ENCODE results near the gene DNAAF1. TPM values are rescaled to one million over a fixed set of nuclear protein-coding genes. Genes with fewer than 3 reads are reported as not detected.

Gene DNAAF1
- total and polyA plus RNA-seq, 2 experiments from 2014 or later = 0.42 TPM

GRCh38 chr16:84174396-84174795 lies 29.3 kb downstream of the DNAAF1 start:
- Histone ChIP-seq H3F3A (replicated peaks; ENCODE audit: low read depth) (no peaks in the 10 kb centered on the region), H3K4me1 (ENCODE audit: insufficient read depth) (no peaks in the 10 kb centered on the region), H3K79me2 (replicated peaks; ENCODE audit: insufficient read depth) (no peaks in the 10 kb centered on the region), H3K4me2 (no peak overlapping the region), H3K9me2 (ENCODE audit: insufficient read depth) (no peaks in the 10 kb centered on the region), H4K20me1 (replicated peaks; ENCODE audit: insufficient read depth) (no peaks in the 10 kb centered on the region), H3K36me3 (ENCODE audit: insufficient read depth) (no peaks in the 10 kb centered on the region), H3K27me3 (ENCODE audit: insufficient read depth) (no peaks in the 10 kb centered on the region), H3K4me3 (no peak overlapping the region), H3K27ac (ENCODE audit: low read depth) (no peak overlapping the region), H2AFZ (no peak overlapping the region)
- TF ChIP-seq STAT1 (IDR thresholded peaks at IDR 0.05; ENCODE audit: unreplicated experiment) (no peak), EZH2phosphoT487 (IDR thresholded peaks at IDR 0.05; ENCODE audit: unreplicated experiment) (no peak), NANOG (IDR thresholded peaks at IDR 0.05; ENCODE audit: borderline replicate concordance) (no peak), ZNF331 (CRISPR knock-in tag; IDR thresholded peaks at IDR 0.05; ENCODE audit: low read depth) (no peak), JUNB (IDR thresholded peaks at IDR 0.05; ENCODE audit: unreplicated experiment) (no peak), ETS1 (IDR thresholded peaks at IDR 0.05) (no peak), EZH2 (IDR thresholded peaks at IDR 0.05; ENCODE audit: low read depth, unreplicated experiment) (no peak), ZNF114 (CRISPR knock-in tag; IDR thresholded peaks at IDR 0.05) (no peak), CTCF (conservative IDR thresholded peaks at IDR 0.05; ENCODE audit: low read depth in 2 of 2) (no peak), CREB1 (CRISPR knock-in tag; IDR thresholded peaks at IDR 0.05; ENCODE audit: low read depth) (no peak)
- DNase-seq (ENCODE audit: low spot score) (no peak), ATAC-seq (no peak)
- no peak overlapping the region for H3K4me3 Mint-ChIP-seq
- no peaks in the 10 kb centered on the region for H3K4me1 Mint-ChIP-seq
- H3K27ac Mint-ChIP-seq = no peak overlapping the region
- peaks cover 13% of the 10 kb centered on the region; the same call in 2 of the 3 replicates for H3K36me3 Mint-ChIP-seq (ENCODE audit: low read depth)
- H3K27me3 Mint-ChIP-seq (ENCODE audit: insufficient read depth, low read depth, poor library complexity) = peaks cover 12% of the 10 kb centered on the region
- no peaks in the 10 kb centered on the region for H3K9me3 Mint-ChIP-seq

- Mint-ChIP-seq H3K9me3 (no peaks in the 10 kb centered on the region), H3K27me3 (ENCODE audit: insufficient read depth, low read depth, poor library complexity) (peaks cover 12% of the 10 kb centered on the region), H3K4me3 (no peak overlapping the region), H3K36me3 (ENCODE audit: low read depth) (peaks cover 13% of the 10 kb centered on the region; the same call in 2 of the 3 replicates), H3K4me1 (no peaks in the 10 kb centered on the region), H3K27ac (no peak overlapping the region; the same call in 1 of the 2 replicates)
- no peaks in the 10 kb centered on the region for H4K20me1 ChIP-seq (replicated peaks; ENCODE audit: insufficient read depth)
- H3K79me2 ChIP-seq (replicated peaks; ENCODE audit: insufficient read depth) = no peaks in the 10 kb centered on the region
- H3K9me2 ChIP-seq (ENCODE audit: insufficient read depth) = no peaks in the 10 kb centered on the region
- ATAC-seq (peak; percentile 90), DNase-seq (ENCODE audit: low spot score) (peak; percentile 76)
- H3K27ac ChIP-seq (ENCODE audit: low read depth) = no peak overlapping the region
- H3K36me3 ChIP-seq (ENCODE audit: insufficient read depth) = no peaks in the 10 kb centered on the region
- no peak overlapping the region for H3K4me3 ChIP-seq
- no peak overlapping the region for H2AFZ ChIP-seq
- H3K4me1 ChIP-seq (ENCODE audit: insufficient read depth) = no peaks in the 10 kb centered on the region
- H3F3A ChIP-seq (replicated peaks; ENCODE audit: low read depth) = no peaks in the 10 kb centered on the region
- H3K27me3 ChIP-seq (ENCODE audit: insufficient read depth) = no peaks in the 10 kb centered on the region
- no peak overlapping the region for H3K4me2 ChIP-seq
- TF ChIP-seq POLR2AphosphoS5 (IDR thresholded peaks at IDR 0.05; ENCODE audit: low read depth) = no peak
- no peak for TF ChIP-seq JUNB (IDR thresholded peaks at IDR 0.05; ENCODE audit: unreplicated experiment)
- no peak for TF ChIP-seq EZH2phosphoT487 (IDR thresholded peaks at IDR 0.05; ENCODE audit: unreplicated experiment)
- peak; percentile 51; the same call in 1 of the 2 replicates for TF ChIP-seq CREB1 (CRISPR knock-in tag; IDR thresholded peaks at IDR 0.05; ENCODE audit: low read depth)
- no peak for TF ChIP-seq ZNF462 (CRISPR knock-in tag; IDR thresholded peaks at IDR 0.05)
Measured at GRCh38 chr16:84175350-84176081, 30.4 kb downstream of the DNAAF1 start.
